Lower lobe of right lung (tissue), 2 donors: Measurements from ENCODE around the gene DDX46. TPM values are rescaled to one million over a fixed set of nuclear protein-coding genes. Genes with fewer than 3 reads are reported as not detected.

ENCODE experiments used
- ATAC-seq, 2 donors: fragments of 200-7000 bp; cut with Tn5 transposase; one replicate each; pipeline ENCODE4 v1.9.1; 2020 to 2022; ENCODE audit warnings: mild to moderate bottlenecking in 2 of 2, moderate library complexity in 2 of 2
- DNase-seq: peaks from one replicate; pipeline ENCODE4 v3.0.0-alpha.2; 2020
- H3K27ac ChIP-seq: fragments of 200-600 bp; one replicate; pipeline ENCODE4 v1.8.0; 2022
- H3K27me3 ChIP-seq: fragments of 200-600 bp; one replicate; pipeline ENCODE4 v1.8.0; 2022; ENCODE audit warnings: low read depth
- H3K36me3 ChIP-seq: fragments of 200-600 bp; one replicate; pipeline ENCODE4 v1.8.0; 2022; ENCODE audit warnings: mild to moderate bottlenecking
- H3K4me1 ChIP-seq: fragments of 200-600 bp; one replicate; pipeline ENCODE4 v1.8.0; 2022
- H3K4me3 ChIP-seq: fragments of 200-600 bp; one replicate; pipeline ENCODE4 v1.8.0; 2022; ENCODE audit warnings: mild to moderate bottlenecking
- H3K9me3 ChIP-seq: fragments of 200-600 bp; one replicate; pipeline ENCODE4 v1.8.0; 2022
- intact Hi-C: fragments of 100-400 bp; cut with DNase I; formaldehyde crosslinking; loops from one replicate; pipeline ENCODE4 v1.11.0; 2022
- total RNA-seq: library from RNA; stranded (reverse); fragmentation: NEBNext Ultra II Directional; extraction: Animal tissue kit (Norgen Biotek cat#: 25700); gene quantifications from one replicate; pipeline ENCODE4 v1.2.1, GENCODE V29; 2021
- TF ChIP-seq, protein P1 (sequence below): fragments of 200-600 bp; IDR thresholded peaks from one replicate; pipeline ENCODE4 v1.8.0; 2022; ENCODE audit warnings: antibody characterized with exemption, mild to moderate bottlenecking
- donor health status: DM: no; HTN: yes; CAD: no; lungs with severe emphysema.

Gene DDX46
- total RNA-seq, 1 donor from 2014 or later = 43.3 TPM

DNA sequence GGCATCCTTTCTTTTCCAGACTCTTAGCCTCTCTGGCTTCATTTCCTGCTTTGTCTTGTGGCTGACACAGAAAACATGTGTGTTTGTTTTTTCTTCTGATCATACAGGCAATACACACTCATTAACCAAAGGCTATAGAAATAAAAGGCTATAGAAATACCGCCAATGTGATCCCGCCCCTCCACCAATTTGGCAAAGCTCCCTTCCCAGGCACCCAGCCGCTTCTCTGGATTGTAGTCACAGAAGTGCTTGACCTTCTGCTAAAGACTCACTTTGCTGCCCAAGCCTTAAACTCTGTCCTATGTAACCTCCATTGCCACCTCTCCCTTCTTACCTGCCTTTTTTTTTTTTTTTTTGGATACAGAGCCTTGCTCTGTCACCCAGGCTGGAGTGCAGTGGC lies 120.9 kb downstream of the DDX46 start:
- no peaks in the 10 kb centered on the region for H3K27me3 ChIP-seq
- H3K27ac ChIP-seq = no peak overlapping the region
- intact Hi-C loops = no loop called here
- TF ChIP-seq, protein P1, sequence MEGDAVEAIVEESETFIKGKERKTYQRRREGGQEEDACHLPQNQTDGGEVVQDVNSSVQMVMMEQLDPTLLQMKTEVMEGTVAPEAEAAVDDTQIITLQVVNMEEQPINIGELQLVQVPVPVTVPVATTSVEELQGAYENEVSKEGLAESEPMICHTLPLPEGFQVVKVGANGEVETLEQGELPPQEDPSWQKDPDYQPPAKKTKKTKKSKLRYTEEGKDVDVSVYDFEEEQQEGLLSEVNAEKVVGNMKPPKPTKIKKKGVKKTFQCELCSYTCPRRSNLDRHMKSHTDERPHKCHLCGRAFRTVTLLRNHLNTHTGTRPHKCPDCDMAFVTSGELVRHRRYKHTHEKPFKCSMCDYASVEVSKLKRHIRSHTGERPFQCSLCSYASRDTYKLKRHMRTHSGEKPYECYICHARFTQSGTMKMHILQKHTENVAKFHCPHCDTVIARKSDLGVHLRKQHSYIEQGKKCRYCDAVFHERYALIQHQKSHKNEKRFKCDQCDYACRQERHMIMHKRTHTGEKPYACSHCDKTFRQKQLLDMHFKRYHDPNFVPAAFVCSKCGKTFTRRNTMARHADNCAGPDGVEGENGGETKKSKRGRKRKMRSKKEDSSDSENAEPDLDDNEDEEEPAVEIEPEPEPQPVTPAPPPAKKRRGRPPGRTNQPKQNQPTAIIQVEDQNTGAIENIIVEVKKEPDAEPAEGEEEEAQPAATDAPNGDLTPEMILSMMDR = no peak
- no peaks in the 10 kb centered on the region for H3K9me3 ChIP-seq
- DNase-seq (no peak), ATAC-seq (no peak)
- H3K36me3 ChIP-seq = no peaks in the 10 kb centered on the region
- H3K4me3 ChIP-seq = no peak overlapping the region
- peaks cover 36% of the 10 kb centered on the region for H3K4me1 ChIP-seq

Other genes starting within 250 kb of the DDX46 start
- gene JADE2, start 233.1 kb upstream of the DDX46 start, total RNA-seq = 79.4 TPM
- gene SAR1B, start 126.0 kb upstream of the DDX46 start, total RNA-seq = 60.0 TPM
- gene SEC24A, start 110.0 kb upstream of the DDX46 start, total RNA-seq = 22.0 TPM
- gene CAMLG, start 20.2 kb upstream of the DDX46 start, total RNA-seq = 25.6 TPM
- gene C5orf24, start 87.2 kb downstream of the DDX46 start, total RNA-seq = 47.9 TPM
- 56.8 TPM for gene TXNDC15, start 115.6 kb downstream of the DDX46 start, total RNA-seq
- 13.1 TPM for gene PCBD2, start 146.4 kb downstream of the DDX46 start, total RNA-seq
- gene CATSPER3, start 209.1 kb downstream of the DDX46 start, total RNA-seq = 0.68 TPM